WTC11 (cell line): ENCODE results near the gene NPTN.

Experiments used
- ELF4 ChIP-seq: sonication (generic); formaldehyde crosslinking; IDR thresholded peaks from 2 replicates; pipeline ENCODE4 v1.8.1; 2022; ENCODE audit warnings: low read depth, mild to moderate bottlenecking, moderate library complexity, missing genetic modification reagents
- NFE2L1 ChIP-seq: sonication (generic); formaldehyde crosslinking; IDR thresholded peaks from 2 replicates; pipeline ENCODE4 v1.8.1; 2023; ENCODE audit warnings: missing genetic modification reagents
- TF ChIP-seq, protein P1 (sequence below): fragments of 200-600 bp; IDR thresholded peaks from 2 replicates; pipeline ENCODE4 v1.8.0; 2022; ENCODE audit warnings: antibody characterized with exemption
- TF ChIP-seq, protein P2 (sequence below): sonication (generic); formaldehyde crosslinking; conservative IDR thresholded peaks from 2 replicates; pipeline ENCODE4 v1.8.1; 2022; ENCODE audit warnings: mild to moderate bottlenecking, missing genetic modification reagents

DNA sequence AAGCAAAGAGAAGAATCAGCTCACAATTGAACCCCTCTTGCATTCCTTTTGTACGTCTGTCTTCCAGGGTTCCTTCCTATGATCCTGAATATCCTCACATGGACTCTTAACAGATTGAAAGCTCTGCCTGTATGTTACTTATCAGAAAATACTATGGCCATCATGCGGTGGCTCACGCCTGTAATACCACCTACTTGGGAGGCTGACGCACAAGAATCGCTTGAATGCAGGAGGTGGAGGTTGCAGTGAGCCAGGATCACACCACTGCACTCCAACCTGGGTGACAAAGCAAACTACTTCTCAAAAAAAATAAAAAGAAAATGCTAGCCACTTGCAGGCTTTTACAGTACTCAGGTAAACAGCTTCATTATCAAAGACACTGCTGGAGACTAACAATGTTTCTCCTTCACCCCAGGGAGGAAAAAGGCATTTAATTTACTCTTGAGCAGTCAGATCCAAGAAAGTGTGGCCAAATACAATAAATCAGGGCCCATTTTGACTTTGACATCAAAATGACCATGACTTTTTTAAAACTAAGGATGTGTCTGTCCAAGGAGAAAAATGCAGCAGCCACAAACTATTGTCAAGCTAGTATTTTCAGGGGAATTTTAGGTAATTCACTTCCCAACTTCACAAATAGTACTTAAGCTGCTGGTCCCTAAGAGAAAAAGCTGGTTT, 27.3 kb downstream of the NPTN start:
- TF ChIP-seq, protein P1, sequence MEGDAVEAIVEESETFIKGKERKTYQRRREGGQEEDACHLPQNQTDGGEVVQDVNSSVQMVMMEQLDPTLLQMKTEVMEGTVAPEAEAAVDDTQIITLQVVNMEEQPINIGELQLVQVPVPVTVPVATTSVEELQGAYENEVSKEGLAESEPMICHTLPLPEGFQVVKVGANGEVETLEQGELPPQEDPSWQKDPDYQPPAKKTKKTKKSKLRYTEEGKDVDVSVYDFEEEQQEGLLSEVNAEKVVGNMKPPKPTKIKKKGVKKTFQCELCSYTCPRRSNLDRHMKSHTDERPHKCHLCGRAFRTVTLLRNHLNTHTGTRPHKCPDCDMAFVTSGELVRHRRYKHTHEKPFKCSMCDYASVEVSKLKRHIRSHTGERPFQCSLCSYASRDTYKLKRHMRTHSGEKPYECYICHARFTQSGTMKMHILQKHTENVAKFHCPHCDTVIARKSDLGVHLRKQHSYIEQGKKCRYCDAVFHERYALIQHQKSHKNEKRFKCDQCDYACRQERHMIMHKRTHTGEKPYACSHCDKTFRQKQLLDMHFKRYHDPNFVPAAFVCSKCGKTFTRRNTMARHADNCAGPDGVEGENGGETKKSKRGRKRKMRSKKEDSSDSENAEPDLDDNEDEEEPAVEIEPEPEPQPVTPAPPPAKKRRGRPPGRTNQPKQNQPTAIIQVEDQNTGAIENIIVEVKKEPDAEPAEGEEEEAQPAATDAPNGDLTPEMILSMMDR: no peak
- no peak for TF ChIP-seq ELF4
- TF ChIP-seq, protein P2, sequence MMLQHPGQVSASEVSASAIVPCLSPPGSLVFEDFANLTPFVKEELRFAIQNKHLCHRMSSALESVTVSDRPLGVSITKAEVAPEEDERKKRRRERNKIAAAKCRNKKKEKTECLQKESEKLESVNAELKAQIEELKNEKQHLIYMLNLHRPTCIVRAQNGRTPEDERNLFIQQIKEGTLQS (CRISPR knock-in tag): no peak
- TF ChIP-seq NFE2L1 (CRISPR knock-in tag): no peak
